ENCODE data around the gene SIX5.

Gene SIX5

GRCh38 chr19:45792470-45793177 is 23.6 kb upstream of the SIX5 start, which contains the start of gene DMWD:
Gene DMWD (minus strand): TSS chr19:45792845. CDS start chr19:45792756, 89 bp downstream.
- peak; percentile 99 to 100 (median 100) for DNase-seq (ENCODE audit: low read depth in 3 of 3)

- DNase-seq (ENCODE audit: low read depth in 3 of 3) = no peak
Observed at GRCh38 chr19:45791744-45792469, 22.9 kb upstream of the SIX5 start.

- DNase-seq (ENCODE audit: low read depth in 3 of 3) = no peak
Observed at GRCh38 chr19:45790942-45791341, 21.9 kb upstream of the SIX5 start.

GRCh38 chr19:45789035-45789786 is 20.2 kb upstream of the SIX5 start:
- DNase-seq (ENCODE audit: low read depth in 3 of 3) = no peak

GRCh38 chr19:45786533-45786894 is 17.5 kb upstream of the SIX5 start:
- no peak for DNase-seq (ENCODE audit: low read depth in 3 of 3)

- DNase-seq (ENCODE audit: low read depth in 3 of 3) = no peak
Observed at GRCh38 chr19:45785781-45786532, 16.9 kb upstream of the SIX5 start.

GRCh38 chr19:45785097-45785496 is 16.0 kb upstream of the SIX5 start:
- DNase-seq (ENCODE audit: low read depth in 3 of 3) = no peak

GRCh38 chr19:45784096-45784495 is 15.0 kb upstream of the SIX5 start:
- no peak for DNase-seq (ENCODE audit: low read depth in 3 of 3)

- DNase-seq (ENCODE audit: low read depth in 3 of 3) = no peak
Observed at GRCh38 chr19:45782820-45783785, 14.1 kb upstream of the SIX5 start.

GRCh38 chr19:45782162-45782691 is 13.2 kb upstream of the SIX5 start, which contains the start of gene DMPK:
Gene DMPK (minus strand): TSS chr19:45782490. CDS start chr19:45782352, 138 bp downstream.
- no peak for DNase-seq (ENCODE audit: low read depth in 3 of 3)

- no peak for DNase-seq (ENCODE audit: low read depth in 3 of 3)
Observed at GRCh38 chr19:45781214-45782161, 12.4 kb upstream of the SIX5 start.

GRCh38 chr19:45780448-45781213 is 11.6 kb upstream of the SIX5 start:
- no peak for DNase-seq (ENCODE audit: low read depth in 3 of 3)

GRCh38 chr19:45780146-45780447 is 11.0 kb upstream of the SIX5 start:
- no peak for DNase-seq (ENCODE audit: low read depth in 3 of 3)

- DNase-seq (ENCODE audit: low read depth in 3 of 3) = peak; percentile 88 to 97 (median 93)
Observed at GRCh38 chr19:45779231-45780145, 10.4 kb upstream of the SIX5 start.

GRCh38 chr19:45778010-45778661 is 9.1 kb upstream of the SIX5 start:
- DNase-seq (ENCODE audit: low read depth in 3 of 3) = no peak

GRCh38 chr19:45777395-45777961 is 8.4 kb upstream of the SIX5 start:
- no peak for DNase-seq (ENCODE audit: low read depth in 3 of 3)

- no peak for DNase-seq (ENCODE audit: low read depth in 3 of 3)
Observed at GRCh38 chr19:45774765-45775164, 5.7 kb upstream of the SIX5 start.
